HG02798 (cell line): ENCODE results near the gene ADM5.

ENCODE experiments used
- ATAC-seq: cut with Tn5 transposase; IDR thresholded peaks from one replicate; pipeline ENCODE4 v1.9.1; 2021; ENCODE audit warnings: mild to moderate bottlenecking; ENCODE audit not compliant: unreplicated experiment, poor library complexity

The ADM5 gene

DNA sequence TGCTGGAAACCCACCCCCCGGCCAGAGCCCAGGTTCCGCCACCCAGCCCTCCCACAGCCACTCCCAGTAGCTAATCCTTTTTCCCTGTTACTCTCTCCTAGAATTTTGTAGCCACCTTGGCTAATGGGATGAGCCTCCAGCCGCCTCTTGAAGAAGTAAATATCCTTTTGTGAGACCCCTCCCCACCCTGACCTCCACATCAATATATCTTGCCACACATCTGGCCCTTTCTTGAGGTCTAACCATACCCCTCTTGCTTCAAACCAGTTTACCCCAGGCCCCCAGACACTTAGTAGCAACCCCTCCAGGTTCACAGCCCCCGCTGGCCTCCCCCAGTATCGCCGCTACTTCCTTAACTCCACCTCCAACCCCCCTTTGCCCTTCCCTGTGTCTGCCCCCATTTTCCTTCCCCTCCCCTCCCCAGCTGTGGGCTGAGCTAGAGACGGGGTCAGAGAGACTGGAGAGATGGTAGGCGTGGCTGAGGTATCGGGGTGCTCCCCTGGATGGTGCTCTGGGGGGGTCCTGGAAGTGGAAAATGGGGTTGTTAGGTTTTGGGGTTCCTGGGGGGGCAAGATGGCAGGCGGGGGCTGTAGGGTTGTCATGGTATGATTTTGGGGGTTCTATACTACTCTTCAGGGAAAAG, 9.5 kb upstream of the ADM5 start:
- ATAC-seq: no peak

- no peak for ATAC-seq
Observed at GRCh38 chr19:49680421-49681351, 8.7 kb upstream of the ADM5 start.

GRCh38 chr19:49681830-49682229, 7.6 kb upstream of the ADM5 start:
- ATAC-seq: no peak

DNA sequence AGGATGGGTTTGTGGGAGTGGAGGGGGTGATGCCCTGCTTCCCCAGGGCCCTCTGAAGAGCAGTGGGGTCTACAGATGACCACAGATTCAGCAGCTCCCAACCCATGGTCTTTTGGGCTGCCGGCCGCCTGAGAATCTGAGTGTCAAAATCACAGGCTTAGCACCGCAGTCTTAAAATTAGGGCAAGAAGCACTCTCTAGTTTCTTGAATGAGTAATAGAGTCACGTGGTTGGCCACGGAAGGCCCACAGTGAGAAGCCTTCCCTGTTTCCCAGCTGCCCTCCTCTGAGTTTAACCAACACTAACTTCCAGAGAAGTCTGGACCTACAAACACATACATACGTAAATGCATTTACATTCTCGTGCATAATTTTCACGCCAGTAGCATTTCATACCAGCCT, 7.1 kb upstream of the ADM5 start:
- ATAC-seq: no peak

GRCh38 chr19:49683814-49684250, 5.6 kb upstream of the ADM5 start:
- no peak for ATAC-seq

DNA sequence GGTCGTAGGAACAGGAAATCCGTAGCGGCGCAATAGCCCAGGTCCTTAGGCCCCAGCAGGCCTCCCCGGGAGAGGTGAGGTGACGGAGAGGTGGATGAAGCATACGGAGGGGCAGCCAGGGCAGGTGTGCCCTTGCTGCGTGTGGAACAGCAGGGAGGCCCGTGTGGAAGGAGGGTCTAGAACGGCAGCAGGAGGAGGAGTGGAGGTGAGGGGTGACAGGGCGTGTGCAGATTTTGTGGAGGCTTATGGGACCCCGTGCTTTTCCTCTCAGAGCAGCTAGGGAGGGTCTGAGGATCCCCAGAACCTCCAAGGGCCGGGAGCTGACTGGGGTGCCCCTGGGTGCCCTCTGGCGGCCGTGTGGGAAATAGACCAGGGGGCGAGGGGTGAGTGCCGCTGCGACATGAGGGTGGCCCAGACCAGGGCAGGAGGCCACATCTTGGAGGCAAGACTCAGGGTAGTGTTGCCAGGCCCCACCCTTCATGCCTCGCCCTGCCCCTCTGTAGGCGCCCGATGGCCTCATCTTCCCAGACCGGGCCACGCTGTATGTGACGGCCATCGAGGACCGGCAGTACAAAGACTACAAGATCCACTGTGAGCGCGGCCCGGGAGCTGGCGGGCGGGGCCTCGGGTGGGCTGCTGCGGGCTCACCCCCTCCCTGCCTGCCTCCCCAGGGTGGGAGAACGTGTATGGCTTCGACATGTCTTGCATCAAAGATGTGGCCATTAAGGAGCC, 5.0 kb upstream of the ADM5 start:
- ATAC-seq: no peak

DNA sequence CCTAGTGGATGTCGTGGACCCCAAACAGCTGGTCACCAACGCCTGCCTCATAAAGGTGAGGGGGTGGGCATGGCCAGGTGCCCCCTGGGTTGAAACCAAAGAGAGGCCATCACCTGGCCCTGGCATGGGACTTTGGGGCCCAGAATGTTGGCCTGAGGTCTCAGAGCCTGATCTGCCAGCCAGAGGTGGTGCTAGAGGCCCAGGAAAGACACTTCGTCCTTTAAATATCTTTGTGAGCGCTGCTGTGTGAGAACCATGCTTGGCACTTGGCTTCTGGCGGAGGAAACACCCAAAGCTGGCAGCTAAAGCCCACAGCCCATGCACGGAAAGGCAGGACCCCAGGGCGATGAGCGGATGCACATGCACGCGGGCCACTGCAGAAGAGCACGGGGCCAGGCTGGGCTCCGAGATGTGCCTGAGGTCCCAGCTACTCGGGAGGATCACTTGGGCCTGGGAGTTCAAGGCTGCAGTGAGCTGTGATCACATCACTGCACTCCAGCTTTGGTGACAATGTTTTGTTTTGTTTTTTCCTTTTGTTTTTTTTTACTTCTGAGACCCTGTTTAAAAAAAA, 4.3 kb upstream of the ADM5 start:
- ATAC-seq: no peak

DNA sequence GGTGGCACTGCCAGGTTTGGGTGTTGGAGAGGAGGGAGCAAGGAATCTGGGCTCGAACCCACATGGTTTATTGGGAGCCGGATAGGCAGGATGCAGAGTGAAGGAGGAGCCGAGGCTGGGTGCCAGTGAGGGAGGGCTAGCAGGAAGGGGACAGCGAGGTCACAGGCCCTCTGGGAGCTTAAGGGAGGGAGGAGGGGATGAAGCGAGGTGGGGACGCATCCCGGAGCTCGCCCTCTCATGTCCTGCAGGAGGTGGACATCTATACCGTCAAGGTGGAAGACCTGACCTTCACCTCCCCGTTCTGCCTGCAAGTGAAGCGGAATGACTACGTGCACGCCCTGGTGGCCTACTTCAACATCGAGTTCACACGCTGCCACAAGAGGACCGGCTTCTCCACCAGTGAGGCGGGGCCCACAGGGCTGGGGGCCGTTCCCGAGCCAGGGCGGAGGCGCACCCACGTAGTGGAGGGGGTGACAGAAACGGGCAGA, 3.5 kb upstream of the ADM5 start:
- no peak for ATAC-seq

GRCh38 chr19:49686503-49687088, 2.8 kb upstream of the ADM5 start:
- no peak for ATAC-seq

DNA sequence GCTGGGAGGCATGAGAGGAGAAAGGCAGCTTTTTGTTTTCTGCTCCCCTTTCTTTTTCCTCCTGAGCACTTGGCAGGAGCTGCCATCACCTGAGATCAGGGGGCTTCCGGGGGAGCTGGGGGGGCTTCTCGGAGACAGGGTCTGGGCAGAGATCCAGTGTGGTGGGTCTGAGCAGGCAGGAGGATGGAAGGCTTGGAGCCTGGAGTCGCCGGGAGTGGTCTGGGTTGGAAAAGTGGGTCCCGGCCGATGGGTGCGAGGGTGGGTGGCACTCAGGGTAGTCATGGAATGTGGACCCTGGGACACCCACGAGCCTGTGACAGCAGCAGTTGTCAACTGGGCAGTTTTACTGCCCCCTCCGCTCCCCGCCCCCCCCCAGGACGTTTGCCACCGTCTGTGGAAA, 2.2 kb upstream of the ADM5 start:
- ATAC-seq: no peak

DNA sequence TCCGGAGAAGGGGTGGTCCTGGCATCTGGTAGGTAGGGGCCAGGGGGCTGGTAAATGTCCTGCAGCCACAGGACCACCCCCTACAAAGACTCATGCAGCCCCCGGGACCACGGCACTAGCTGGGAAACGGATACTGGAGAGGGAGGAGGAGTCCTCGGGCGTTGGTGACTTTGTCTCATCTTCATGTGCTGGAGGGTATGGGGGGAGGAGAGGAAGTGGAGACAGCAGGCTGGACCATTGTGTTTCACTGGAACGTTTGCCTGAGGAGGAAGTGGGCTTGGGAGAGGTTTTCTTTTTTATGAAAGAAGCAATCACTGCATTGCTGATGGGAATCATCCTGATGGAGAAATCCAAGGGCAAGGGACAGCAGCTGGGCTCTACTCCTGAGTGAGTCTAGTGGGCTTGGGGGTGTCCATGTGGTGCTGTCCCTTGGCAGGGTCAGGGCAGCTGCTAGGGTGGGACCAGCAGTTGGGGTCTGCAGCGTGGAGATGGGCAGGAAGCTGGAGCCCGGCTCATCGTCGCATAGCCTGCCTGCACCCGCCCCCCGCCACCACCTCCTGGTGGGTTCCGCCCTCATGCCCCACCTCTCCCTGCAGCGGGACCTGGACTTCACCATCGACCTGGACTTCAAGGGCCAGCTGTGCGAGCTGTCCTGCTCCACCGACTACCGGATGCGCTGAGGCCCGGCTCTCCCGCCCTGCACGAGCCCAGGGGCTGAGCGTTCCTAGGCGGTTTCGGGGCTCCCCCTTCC, 1.7 kb upstream of the ADM5 start:
- ATAC-seq: no peak

DNA sequence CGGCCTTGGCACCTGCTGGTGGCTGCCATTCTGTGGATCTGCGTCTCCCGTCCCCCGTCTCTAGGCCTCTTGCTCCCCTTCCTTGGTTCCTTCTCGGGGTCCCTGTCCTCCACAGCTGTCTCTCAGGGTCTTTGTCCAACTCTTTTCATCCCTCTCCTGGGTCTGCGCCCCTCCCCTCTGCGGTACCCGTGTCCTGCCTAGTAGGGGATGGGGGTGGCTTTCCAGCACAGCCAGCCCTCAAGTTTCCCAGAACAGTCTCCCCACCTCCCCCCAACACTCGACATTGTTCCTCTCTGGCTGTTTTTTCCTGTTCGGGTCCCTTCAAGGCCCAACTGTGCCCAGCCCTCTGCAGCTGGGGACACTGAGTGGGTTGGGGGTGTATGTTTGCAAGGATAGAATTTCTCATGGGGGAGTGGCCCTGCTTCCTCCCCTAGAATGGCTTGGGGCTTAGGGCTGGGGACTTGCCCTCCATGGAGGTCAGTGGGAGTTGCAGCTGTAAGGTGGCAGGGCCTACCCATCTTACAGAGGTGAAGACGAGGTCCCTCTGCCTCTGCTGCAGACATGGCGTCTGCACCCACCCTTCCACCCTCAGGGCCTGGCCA, 762 bp upstream of the ADM5 start:
- no peak for ATAC-seq

- ATAC-seq: no peak
Observed at GRCh38 chr19:49690079-49690655, 773 bp downstream of the ADM5 start.

- ATAC-seq: no peak
Observed at GRCh38 chr19:49690656-49691242, 1.4 kb downstream of the ADM5 start, which contains the start of gene CPT1C. Gene CPT1C, plus strand, starts transcription at chr19:49691116. Its CDS starts 1,137 bp downstream, at chr19:49692253.

DNA sequence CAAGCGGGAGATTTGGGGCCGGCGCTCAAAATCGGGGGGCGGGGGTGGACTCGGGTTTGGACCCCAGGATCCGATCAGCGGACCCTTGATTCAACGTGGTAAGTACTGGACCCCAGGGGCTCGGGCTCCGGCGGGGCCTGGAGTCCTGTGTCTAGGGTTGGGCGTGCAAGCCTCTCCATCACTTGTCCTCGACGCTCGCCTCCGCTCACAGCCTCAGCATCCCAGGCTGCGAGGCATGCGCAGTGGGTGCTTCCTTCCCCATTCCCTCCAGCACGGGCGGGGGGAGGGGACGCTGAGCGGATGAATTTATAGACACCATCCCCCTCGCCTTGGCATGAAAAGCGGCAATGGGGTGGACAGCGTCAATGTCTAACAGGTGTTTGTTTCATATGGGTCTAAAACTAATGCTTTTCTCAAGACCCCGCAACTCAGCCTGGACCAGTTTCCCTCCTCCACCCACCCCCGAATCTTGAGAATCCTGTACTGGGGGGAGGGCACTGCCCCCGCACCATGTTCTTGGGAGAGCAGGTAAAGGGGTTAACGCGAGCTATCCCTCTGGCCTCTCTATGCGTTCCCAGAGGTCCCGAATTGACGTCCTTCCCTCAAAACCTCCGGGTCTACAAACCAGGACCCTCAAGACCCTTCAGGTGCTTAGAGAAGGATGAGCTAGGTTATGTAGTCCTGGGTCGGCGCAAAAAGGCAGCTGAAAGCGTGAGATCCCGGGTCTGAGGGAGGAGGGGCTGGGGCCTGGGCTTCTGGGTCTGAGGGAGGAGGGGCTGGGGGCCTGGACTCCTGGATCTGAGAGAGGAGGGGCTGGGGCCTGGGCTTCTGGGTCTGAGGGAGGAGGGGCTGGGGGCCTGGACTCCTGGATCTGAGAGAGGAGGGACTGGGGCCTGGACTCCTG, 2.1 kb downstream of the ADM5 start:
- no peak for ATAC-seq

DNA sequence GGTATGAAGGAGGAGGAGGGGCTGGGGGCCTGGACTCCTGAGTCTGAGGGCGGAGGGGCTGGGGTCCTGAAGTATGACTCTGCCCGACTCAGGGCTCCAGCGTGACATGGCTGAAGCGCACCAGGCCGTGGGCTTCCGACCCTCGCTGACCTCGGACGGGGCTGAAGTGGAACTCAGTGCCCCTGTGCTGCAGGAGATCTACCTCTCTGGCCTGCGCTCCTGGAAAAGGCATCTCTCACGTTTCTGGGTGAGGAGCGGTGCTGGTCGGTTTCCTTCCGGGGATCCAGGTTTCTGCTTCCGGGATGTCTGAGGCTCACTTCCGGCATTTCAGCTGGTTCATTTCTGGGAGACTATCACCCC, 2.7 kb downstream of the ADM5 start:
- ATAC-seq: no peak

DNA sequence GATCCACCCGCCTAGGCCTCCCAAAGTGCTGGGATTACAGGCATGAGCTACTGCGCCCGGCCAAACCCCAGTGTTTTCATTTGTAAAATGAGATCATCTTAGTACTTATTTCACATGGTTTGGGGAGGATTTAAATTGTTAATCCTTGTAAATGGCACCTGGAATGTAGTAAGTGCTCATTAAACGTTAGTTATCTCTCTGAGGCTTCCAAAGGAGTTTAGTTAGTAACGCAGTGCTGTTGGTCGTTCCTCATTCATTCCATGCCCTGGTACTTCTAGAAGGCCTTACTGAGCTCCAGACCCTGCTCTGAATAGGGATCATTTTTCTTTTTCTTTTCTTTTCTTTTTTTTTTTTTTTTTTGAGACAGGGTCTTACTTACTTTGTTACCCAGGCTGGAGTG, 6.7 kb downstream of the ADM5 start:
- no peak for ATAC-seq
